GM12878 (cell line): Measurements from ENCODE around the gene NHLRC4. TPM values are rescaled to one million over a fixed set of nuclear protein-coding genes. Genes with fewer than 3 reads are reported as not detected.

Experiments used
- BCL11A ChIP-seq: IDR thresholded peaks from 2 replicates; pipeline ENCODE4 v1.6.1; 2011; ENCODE audit warnings: low read depth, low read length
- CBFB ChIP-seq: IDR thresholded peaks from 2 replicates; pipeline ENCODE4 v1.6.1; 2016; ENCODE audit warnings: antibody characterized with exemption, low read depth
- CBX5 ChIP-seq: sonication (generic); IDR thresholded peaks from 2 replicates; pipeline ENCODE4 v1.6.1; 2016; ENCODE audit warnings: low read depth, moderate library complexity, mild to moderate bottlenecking, inconsistent platforms
- CHD2 ChIP-seq: IDR thresholded peaks from 2 replicates; pipeline ENCODE4 v1.6.1; 2011; ENCODE audit warnings: low read depth, low read length, improper control_type of control experiment, borderline replicate concordance
- EGR1 ChIP-seq, 2 experiments: IDR thresholded peaks; 1 replicate in 1 of 2; 2 replicates in 1 of 2; pipeline ENCODE4 v1.6.1; 2011 to 2012; ENCODE audit warnings: low read depth in 2 of 2, low read length in 2 of 2, borderline replicate concordance in 1 of 2, mild to moderate bottlenecking in 1 of 2, moderate library complexity in 1 of 2
- FOXK2 ChIP-seq: fragments of 450-650 bp; IDR thresholded peaks from 2 replicates; pipeline ENCODE4 v1.6.1; 2017; ENCODE audit warnings: mild to moderate bottlenecking, moderate library complexity
- GABPA ChIP-seq: IDR thresholded peaks from 2 replicates; pipeline ENCODE4 v1.6.1; 2014; ENCODE audit warnings: antibody characterized with exemption, low read depth, mild to moderate bottlenecking, inconsistent platforms
- HDAC6 ChIP-seq: fragments of 200-600 bp; sonication (generic); IDR thresholded peaks from one replicate; pipeline ENCODE4 v1.8.0; 2017; ENCODE audit warnings: antibody characterized with exemption; ENCODE audit not compliant: unreplicated experiment
- IRF4 ChIP-seq: IDR thresholded peaks from 2 replicates; pipeline ENCODE4 v1.6.1; 2011; ENCODE audit warnings: low read depth, low read length
- LARP7 ChIP-seq: fragments of 450-650 bp; IDR thresholded peaks from 2 replicates; pipeline ENCODE4 v1.6.1; 2017; ENCODE audit warnings: mild to moderate bottlenecking
- MEF2B ChIP-seq: fragments of 450-650 bp; IDR thresholded peaks from 2 replicates; pipeline ENCODE4 v1.6.1; 2018; ENCODE audit warnings: mild to moderate bottlenecking, moderate library complexity; ENCODE audit not compliant: partially characterized antibody, poor library complexity, severe bottlenecking
- MYC ChIP-seq: IDR thresholded peaks from 2 replicates; pipeline ENCODE4 v1.6.1; 2011; ENCODE audit warnings: mild to moderate bottlenecking, low read length, moderate library complexity, inconsistent platforms; ENCODE audit not compliant: insufficient read depth, insufficient replicate concordance, insufficient read length, severe bottlenecking
- SIN3A ChIP-seq: IDR thresholded peaks from 2 replicates; pipeline ENCODE4 v1.6.1; 2012; ENCODE audit warnings: low read depth, low read length, improper control_type of control experiment
- SIX5 ChIP-seq: IDR thresholded peaks from 2 replicates; pipeline ENCODE4 v1.6.1; 2011; ENCODE audit warnings: mild to moderate bottlenecking, low read depth, low read length, moderate library complexity; ENCODE audit not compliant: severe bottlenecking
- SMAD1 ChIP-seq: fragments of 450-650 bp; IDR thresholded peaks from 2 replicates; pipeline ENCODE4 v1.6.1; 2018; ENCODE audit warnings: mild to moderate bottlenecking, low read depth; ENCODE audit not compliant: partially characterized antibody
- ZNF207 ChIP-seq: fragments of 450-650 bp; IDR thresholded peaks from 2 replicates; pipeline ENCODE4 v1.6.1; 2014; ENCODE audit warnings: antibody characterized with exemption, mild to moderate bottlenecking, borderline replicate concordance
- ZNF384 ChIP-seq: IDR thresholded peaks from 2 replicates; pipeline ENCODE4 v1.6.1; 2012; ENCODE audit warnings: low read depth, mild to moderate bottlenecking, low read length, improper control_type of control experiment, borderline replicate concordance
- polyA plus RNA-seq, 11 experiments: library from polyadenylated mRNA; depleted of rRNA in 4 of 11; unstranded in 6 of 11; stranded (reverse) in 5 of 11; fragments of >200 nt; fragmentation: Nextera tagmentation in 4 of 11; fragmentation: Illumina TruSeq in 1 of 11; extraction: Ambion mirVana in 4 of 11; extraction: Trizol in 1 of 11; gene quantifications; 1 replicate in 1 of 11; 2 replicates in 10 of 11; pipeline versions ENCODE4 v1.2.1 to v1.2.3, GENCODE V29; 2011 to 2016; ENCODE audit warnings: inconsistent platforms in 2 of 11, missing spikeins in 2 of 11, low read depth in 1 of 11
- total RNA-seq, 4 experiments: library from RNA; depleted of rRNA in 3 of 4; stranded (reverse); fragments of >200 nt in 3 of 4; fragmentation: Illumina TruSeq in 1 of 4; extraction: Trizol in 1 of 4; gene quantifications; 2 replicates each; pipeline versions ENCODE4 v1.2.1 to v1.2.3, GENCODE V29; 2013 to 2021
- TF ChIP-seq, protein P1 (sequence below): fragments of 450-650 bp; IDR thresholded peaks from 2 replicates; pipeline ENCODE4 v1.6.1; 2014; ENCODE audit warnings: mild to moderate bottlenecking
- TF ChIP-seq, protein P2 (sequence below): fragments of 450-650 bp; IDR thresholded peaks from 2 replicates; pipeline ENCODE4 v1.6.1; 2017; ENCODE audit warnings: mild to moderate bottlenecking, low read depth, inconsistent platforms; ENCODE audit not compliant: poor library complexity, severe bottlenecking
- TF ChIP-seq, protein P3 (sequence below): IDR thresholded peaks from 2 replicates; pipeline ENCODE4 v1.6.1; 2011; ENCODE audit warnings: mild to moderate bottlenecking, low read depth, low read length, moderate library complexity; ENCODE audit not compliant: insufficient replicate concordance
- TF ChIP-seq, protein P4 (sequence below): fragments of 150-350 bp; IDR thresholded peaks from 2 replicates; pipeline ENCODE4 v1.6.1; 2016; ENCODE audit warnings: low read depth, low read length

Gene NHLRC4
- total and polyA plus RNA-seq, 10 of the 15 experiments (the other 5 are each of a cell fraction or from before 2014, with no cell fraction given), result 0.07 to 1.1 (median 0.57) TPM; not detected in 3

DNA sequence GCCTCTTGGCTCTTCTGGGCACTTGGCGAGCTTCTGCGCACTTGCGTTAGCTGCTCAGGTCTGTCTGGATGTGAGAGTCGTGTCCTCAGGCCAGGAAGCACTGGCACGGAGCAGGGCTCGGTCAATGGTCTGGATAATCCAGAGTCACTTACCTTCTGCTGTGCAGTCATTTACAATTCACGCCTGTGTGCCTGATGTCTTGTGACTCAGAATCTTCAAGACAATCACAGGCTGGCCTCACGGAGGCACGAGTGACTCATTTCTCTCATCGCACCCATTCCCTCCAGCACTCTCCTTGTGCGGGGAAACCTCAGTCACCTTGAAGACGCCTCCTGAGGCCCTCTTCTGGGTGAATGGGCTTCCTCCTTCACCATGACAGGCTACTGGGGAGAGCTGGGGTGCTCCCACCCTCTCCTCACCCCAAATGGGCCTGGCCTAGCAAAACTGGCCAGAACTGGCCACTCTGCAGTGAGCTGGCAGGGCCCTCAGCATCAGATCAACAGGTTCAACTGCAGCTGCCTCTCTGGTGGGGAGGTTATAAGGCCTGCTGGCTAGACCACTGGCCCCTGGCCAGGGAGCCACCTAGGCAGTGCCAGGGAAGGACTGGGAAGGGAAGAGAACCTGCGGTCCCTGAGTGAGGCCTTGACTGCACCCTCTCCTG, 41.2 kb upstream of the NHLRC4 start (continued):
- TF ChIP-seq HDAC6 (no peak), EGR1 (IDR thresholded peaks at IDR 0.05; ENCODE audit: borderline replicate concordance in 1 of 2, low read depth in 2 of 2, low read length in 2 of 2) (no peak), FOXK2 (peak; percentile 85), MYC (no peak), SIX5 (no peak), ZNF384 (no peak), SMAD1 (no peak), GABPA (no peak), CHD2 (no peak; the same call in 1 of the 2 replicates), ZNF207 (no peak), SIN3A (peak; percentile 58; the same call in 1 of the 2 replicates), LARP7 (no peak; the same call in 1 of the 2 replicates), MEF2B (no peak), BCL11A (0 out of 2 replicates have a peak, but pooled peaks have one; percentile 46), CBFB (no peak), CBX5 (no peak), IRF4 (peak; percentile 85)
- TF ChIP-seq, protein P1, sequence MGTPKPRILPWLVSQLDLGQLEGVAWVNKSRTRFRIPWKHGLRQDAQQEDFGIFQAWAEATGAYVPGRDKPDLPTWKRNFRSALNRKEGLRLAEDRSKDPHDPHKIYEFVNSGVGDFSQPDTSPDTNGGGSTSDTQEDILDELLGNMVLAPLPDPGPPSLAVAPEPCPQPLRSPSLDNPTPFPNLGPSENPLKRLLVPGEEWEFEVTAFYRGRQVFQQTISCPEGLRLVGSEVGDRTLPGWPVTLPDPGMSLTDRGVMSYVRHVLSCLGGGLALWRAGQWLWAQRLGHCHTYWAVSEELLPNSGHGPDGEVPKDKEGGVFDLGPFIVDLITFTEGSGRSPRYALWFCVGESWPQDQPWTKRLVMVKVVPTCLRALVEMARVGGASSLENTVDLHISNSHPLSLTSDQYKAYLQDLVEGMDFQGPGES, result no peak
- TF ChIP-seq, protein P2, sequence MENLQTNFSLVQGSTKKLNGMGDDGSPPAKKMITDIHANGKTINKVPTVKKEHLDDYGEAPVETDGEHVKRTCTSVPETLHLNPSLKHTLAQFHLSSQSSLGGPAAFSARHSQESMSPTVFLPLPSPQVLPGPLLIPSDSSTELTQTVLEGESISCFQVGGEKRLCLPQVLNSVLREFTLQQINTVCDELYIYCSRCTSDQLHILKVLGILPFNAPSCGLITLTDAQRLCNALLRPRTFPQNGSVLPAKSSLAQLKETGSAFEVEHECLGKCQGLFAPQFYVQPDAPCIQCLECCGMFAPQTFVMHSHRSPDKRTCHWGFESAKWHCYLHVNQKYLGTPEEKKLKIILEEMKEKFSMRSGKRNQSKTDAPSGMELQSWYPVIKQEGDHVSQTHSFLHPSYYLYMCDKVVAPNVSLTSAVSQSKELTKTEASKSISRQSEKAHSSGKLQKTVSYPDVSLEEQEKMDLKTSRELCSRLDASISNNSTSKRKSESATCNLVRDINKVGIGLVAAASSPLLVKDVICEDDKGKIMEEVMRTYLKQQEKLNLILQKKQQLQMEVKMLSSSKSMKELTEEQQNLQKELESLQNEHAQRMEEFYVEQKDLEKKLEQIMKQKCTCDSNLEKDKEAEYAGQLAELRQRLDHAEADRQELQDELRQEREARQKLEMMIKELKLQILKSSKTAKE, result peak; percentile 49
- TF ChIP-seq, protein P3, sequence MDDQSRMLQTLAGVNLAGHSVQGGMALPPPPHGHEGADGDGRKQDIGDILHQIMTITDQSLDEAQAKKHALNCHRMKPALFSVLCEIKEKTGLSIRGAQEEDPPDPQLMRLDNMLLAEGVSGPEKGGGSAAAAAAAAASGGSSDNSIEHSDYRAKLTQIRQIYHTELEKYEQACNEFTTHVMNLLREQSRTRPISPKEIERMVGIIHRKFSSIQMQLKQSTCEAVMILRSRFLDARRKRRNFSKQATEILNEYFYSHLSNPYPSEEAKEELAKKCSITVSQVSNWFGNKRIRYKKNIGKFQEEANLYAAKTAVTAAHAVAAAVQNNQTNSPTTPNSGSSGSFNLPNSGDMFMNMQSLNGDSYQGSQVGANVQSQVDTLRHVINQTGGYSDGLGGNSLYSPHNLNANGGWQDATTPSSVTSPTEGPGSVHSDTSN, result no peak
- TF ChIP-seq, protein P4, sequence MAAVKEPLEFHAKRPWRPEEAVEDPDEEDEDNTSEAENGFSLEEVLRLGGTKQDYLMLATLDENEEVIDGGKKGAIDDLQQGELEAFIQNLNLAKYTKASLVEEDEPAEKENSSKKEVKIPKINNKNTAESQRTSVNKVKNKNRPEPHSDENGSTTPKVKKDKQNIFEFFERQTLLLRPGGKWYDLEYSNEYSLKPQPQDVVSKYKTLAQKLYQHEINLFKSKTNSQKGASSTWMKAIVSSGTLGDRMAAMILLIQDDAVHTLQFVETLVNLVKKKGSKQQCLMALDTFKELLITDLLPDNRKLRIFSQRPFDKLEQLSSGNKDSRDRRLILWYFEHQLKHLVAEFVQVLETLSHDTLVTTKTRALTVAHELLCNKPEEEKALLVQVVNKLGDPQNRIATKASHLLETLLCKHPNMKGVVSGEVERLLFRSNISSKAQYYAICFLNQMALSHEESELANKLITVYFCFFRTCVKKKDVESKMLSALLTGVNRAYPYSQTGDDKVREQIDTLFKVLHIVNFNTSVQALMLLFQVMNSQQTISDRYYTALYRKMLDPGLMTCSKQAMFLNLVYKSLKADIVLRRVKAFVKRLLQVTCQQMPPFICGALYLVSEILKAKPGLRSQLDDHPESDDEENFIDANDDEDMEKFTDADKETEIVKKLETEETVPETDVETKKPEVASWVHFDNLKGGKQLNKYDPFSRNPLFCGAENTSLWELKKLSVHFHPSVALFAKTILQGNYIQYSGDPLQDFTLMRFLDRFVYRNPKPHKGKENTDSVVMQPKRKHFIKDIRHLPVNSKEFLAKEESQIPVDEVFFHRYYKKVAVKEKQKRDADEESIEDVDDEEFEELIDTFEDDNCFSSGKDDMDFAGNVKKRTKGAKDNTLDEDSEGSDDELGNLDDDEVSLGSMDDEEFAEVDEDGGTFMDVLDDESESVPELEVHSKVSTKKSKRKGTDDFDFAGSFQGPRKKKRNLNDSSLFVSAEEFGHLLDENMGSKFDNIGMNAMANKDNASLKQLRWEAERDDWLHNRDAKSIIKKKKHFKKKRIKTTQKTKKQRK, result no peak
